Peyer's patch (tissue), 4 donors: ENCODE data around the gene PLCH2. TPM values are rescaled to one million over a fixed set of nuclear protein-coding genes. Genes with fewer than 3 reads are reported as not detected.
"Not testable (repeated sequence)": the region's sequence is repeated elsewhere in the genome, so short reads cannot be mapped to it uniquely, and the experiment has no call there.

Experiments
- DNase-seq, 3 donors: peaks; one replicate each; pipeline ENCODE4 v3.0.0-alpha.2; 2017 to 2019
- H3K27ac ChIP-seq, 4 donors: fragments of 200-600 bp; sonication (generic); one replicate each; pipeline ENCODE4 v1.5.1; 2016 to 2019
- H3K27me3 ChIP-seq, 2 donors: fragments of 200-600 bp; sonication (generic); one replicate each; pipeline ENCODE4 v1.5.1; 2019
- H3K36me3 ChIP-seq, 3 donors: fragments of 200-600 bp; sonication (generic); one replicate each; pipeline ENCODE4 v1.5.1; 2016 to 2019
- H3K4me1 ChIP-seq, 4 donors: fragments of 200-600 bp; sonication (generic); one replicate each; pipeline ENCODE4 v1.5.1; 2016 to 2019
- H3K4me3 ChIP-seq, 4 donors: fragments of 200-600 bp; sonication (generic); 1 replicate in 3 of 4; 2 replicates in 1 of 4; pipeline ENCODE4 v1.5.1; 2016 to 2019; ENCODE audit warnings: mild to moderate bottlenecking in 1 of 4
- H3K9me3 ChIP-seq, 4 donors: fragments of 200-600 bp; sonication (generic); one replicate each; pipeline ENCODE4 v1.5.1; 2016 to 2019; ENCODE audit warnings: mild to moderate bottlenecking in 1 of 4
- POLR2A ChIP-seq, 2 donors: fragments of 450-650 bp; IDR thresholded peaks; one replicate each; pipeline ENCODE4 v1.5.1; 2017; ENCODE audit warnings: antibody characterized with exemption in 2 of 2, mild to moderate bottlenecking in 2 of 2, moderate library complexity in 2 of 2
- total RNA-seq, 4 donors: library from RNA; depleted of rRNA; stranded (reverse); fragments of >200 nt; gene quantifications; one replicate each; pipeline ENCODE4 v1.1.0, GENCODE V29; 2016
- TF ChIP-seq, protein P1 (sequence below), 6 experiments: fragments of 450-650 bp in 4 of 6; fragments of 200-600 bp in 2 of 6; sonication (generic) in 1 of 6; IDR thresholded peaks; one replicate each; pipeline ENCODE4 v1.5.1; 2017 to 2019; ENCODE audit warnings: antibody characterized with exemption in 6 of 6, mild to moderate bottlenecking in 3 of 6, moderate library complexity in 1 of 6

Gene PLCH2
- total RNA-seq, 4 donors from 2014 or later = 2.5 to 18.3 (median 7.8) TPM

DNA sequence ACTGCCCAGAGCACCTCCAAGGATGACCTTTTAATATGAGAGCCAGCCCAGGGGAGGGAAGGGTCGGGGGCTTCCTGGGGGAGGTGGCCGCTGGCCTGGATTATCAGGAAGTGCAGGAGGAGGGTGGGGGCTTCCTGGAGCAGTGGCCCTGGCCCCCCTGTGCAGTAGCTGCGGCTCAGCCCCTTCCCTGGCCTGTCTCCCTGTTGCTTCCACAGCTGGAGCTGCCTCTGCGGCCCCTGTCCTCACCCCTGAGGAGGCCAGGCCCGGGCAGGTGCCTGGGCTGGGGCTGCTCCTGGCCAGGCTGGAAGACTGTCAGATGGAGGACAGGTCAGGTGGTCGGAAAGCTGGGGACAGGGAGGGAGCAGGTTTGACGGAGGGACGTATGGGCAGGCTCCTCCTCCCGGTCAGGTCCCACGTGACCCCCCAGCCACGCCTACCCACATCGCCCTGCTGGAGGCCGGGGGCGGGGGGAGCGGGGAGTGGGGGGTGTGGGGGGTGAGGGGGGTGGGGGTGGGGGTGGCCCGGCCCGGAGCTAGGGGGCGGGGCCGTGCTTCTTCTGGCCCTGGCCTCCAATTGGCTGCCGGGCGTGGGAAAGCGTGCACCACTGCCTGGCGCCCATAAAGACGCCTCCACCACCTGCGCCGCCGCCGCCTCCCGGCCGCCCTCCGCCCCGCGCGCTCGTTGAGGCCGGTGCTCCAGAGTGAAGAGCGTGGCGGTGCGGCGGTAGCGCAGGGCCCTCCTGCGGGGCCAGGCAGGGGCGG, 69.8 kb downstream of the PLCH2 start:
- H3K4me3 ChIP-seq = peak overlapping the region; percentile 59 to 85 (median 62)
- peaks cover 0 to 76% (median 26%) of the 10 kb centered on the region in 4 donors for H3K4me1 ChIP-seq
- H3K36me3 ChIP-seq = no peaks in the 10 kb centered on the region

GRCh38 chr1:2546515-2547209, 70.6 kb downstream of the PLCH2 start:
- H3K9me3 ChIP-seq = no peaks in the 10 kb centered on the region
- peak overlapping the region; percentile 59 to 85 (median 62) for H3K4me3 ChIP-seq
- peak; percentile 30 to 73 for TF ChIP-seq POLR2A (IDR thresholded peaks at IDR 0.05)
- TF ChIP-seq, protein P1, sequence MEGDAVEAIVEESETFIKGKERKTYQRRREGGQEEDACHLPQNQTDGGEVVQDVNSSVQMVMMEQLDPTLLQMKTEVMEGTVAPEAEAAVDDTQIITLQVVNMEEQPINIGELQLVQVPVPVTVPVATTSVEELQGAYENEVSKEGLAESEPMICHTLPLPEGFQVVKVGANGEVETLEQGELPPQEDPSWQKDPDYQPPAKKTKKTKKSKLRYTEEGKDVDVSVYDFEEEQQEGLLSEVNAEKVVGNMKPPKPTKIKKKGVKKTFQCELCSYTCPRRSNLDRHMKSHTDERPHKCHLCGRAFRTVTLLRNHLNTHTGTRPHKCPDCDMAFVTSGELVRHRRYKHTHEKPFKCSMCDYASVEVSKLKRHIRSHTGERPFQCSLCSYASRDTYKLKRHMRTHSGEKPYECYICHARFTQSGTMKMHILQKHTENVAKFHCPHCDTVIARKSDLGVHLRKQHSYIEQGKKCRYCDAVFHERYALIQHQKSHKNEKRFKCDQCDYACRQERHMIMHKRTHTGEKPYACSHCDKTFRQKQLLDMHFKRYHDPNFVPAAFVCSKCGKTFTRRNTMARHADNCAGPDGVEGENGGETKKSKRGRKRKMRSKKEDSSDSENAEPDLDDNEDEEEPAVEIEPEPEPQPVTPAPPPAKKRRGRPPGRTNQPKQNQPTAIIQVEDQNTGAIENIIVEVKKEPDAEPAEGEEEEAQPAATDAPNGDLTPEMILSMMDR (IDR thresholded peaks at IDR 0.05) = peak in 5 of 6 experiments; percentile 3 to 36 (median 33)
- peak; percentile 93 to 96 (median 93) for DNase-seq
- H3K27ac ChIP-seq = peak overlapping the region; percentile 94 to 99 (median 97)
- H3K4me1 ChIP-seq = peaks cover 0 to 68% (median 24%) of the 10 kb centered on the region in 4 donors
- peaks cover 0 to 5% (median 0%) of the 10 kb centered on the region in 3 donors for H3K36me3 ChIP-seq
- no peaks in the 10 kb centered on the region for H3K27me3 ChIP-seq

More for the DNA sequence above, 69.8 kb downstream of the PLCH2 start:
- H3K9me3 ChIP-seq = no peaks in the 10 kb centered on the region
- peaks cover 0 to under 1% of the 10 kb centered on the region in 2 donors for H3K27me3 ChIP-seq
- DNase-seq = peak; percentile 93 to 96 (median 96)
- TF ChIP-seq POLR2A (IDR thresholded peaks at IDR 0.05) = peak; percentile 59 to 72
- TF ChIP-seq, protein P1 (IDR thresholded peaks at IDR 0.05) = no peak
- H3K27ac ChIP-seq = peak overlapping the region; percentile 94 to 99 (median 97)

DNA sequence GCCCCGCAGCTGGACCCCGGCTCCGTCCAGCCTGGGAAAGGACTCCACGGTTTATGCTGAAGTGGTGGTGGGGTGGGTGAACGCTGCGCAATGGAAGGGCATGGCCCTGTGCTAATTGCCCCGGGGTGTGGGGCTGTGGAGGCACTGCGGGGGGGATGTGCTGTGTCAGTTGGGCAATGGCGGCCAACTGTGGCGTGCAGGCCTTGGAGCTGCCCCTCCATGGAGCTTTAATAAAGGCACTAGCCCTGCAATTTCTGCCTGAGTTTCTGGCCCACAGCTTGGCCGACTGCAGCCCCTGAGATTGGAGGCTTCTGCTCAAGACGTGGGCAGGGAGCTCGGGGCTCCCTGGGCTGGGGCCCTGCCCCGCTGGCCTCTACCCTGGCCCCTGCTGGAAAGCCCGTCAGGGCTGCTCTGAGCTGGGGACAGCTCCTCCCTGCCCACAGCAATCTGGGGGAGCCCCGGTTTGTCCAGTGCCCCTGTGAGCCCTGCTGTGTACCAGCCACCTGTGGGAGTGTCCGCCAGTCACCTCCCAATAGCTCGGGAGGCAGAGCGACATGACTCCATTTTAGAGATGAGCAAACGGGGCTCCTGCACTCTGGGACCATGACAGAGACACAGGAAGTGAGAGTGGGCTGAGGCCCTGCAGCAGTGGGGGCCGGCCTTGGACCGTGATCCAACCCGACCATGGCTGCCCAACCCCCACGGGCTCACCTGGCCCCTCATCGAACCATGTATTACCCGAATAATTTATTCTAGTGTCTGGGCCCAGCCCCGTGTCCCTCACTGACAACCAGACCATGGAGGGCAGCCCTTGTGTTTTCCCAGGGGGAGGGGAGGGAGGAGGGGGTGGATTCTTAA, 71.3 kb downstream of the PLCH2 start:
- H3K27me3 ChIP-seq = no peaks in the 10 kb centered on the region
- H3K9me3 ChIP-seq = no peaks in the 10 kb centered on the region
- TF ChIP-seq, protein P1 (IDR thresholded peaks at IDR 0.05) = no peak
- TF ChIP-seq POLR2A (IDR thresholded peaks at IDR 0.05) = no peak
- peak overlapping the region; percentile 59 to 85 (median 62) for H3K4me3 ChIP-seq
- peak overlapping the region; percentile 94 to 99 (median 97) for H3K27ac ChIP-seq
- DNase-seq = peak; percentile 67 to 80 (median 70)
- peaks cover 0 to 61% (median 24%) of the 10 kb centered on the region in 4 donors for H3K4me1 ChIP-seq
- peaks cover 0 to 5% (median 0%) of the 10 kb centered on the region in 3 donors for H3K36me3 ChIP-seq

- TF ChIP-seq, protein P1 (IDR thresholded peaks at IDR 0.05) = peak; percentile 94 to 98 (median 96)
- TF ChIP-seq POLR2A (IDR thresholded peaks at IDR 0.05) = peak in 1 of 2 donors; percentile 48
Measured at GRCh38 chr1:2548068-2548589, 72.0 kb downstream of the PLCH2 start.

GRCh38 chr1:2549367-2550029, 73.4 kb downstream of the PLCH2 start:
- Histone ChIP-seq H3K27ac (peak overlapping the region; percentile 94 to 99 (median 97)), H3K4me1 (peaks cover 0 to 50% (median 24%) of the 10 kb centered on the region in 4 donors), H3K4me3 (peak overlapping the region in 3 of 4 donors; percentile 22 to 65 (median 59))
- H3K27me3 ChIP-seq, H3K36me3 ChIP-seq, DNase-seq, H3K9me3 ChIP-seq: not testable (repeated sequence)

More at GRCh38 chr1:2548068-2548589, 72.0 kb downstream of the PLCH2 start:
- Histone ChIP-seq H3K9me3 (no peaks in the 10 kb centered on the region), H3K4me1 (peaks cover 0 to 57% (median 24%) of the 10 kb centered on the region in 4 donors), H3K4me3 (peak overlapping the region; percentile 59 to 85 (median 62)), H3K36me3 (peaks cover 0 to 5% (median 0%) of the 10 kb centered on the region in 3 donors), H3K27ac (peak overlapping the region; percentile 94 to 99 (median 97)), H3K27me3 (no peaks in the 10 kb centered on the region)
- peak; percentile 88 to 96 (median 93) for DNase-seq

- DNase-seq, H3K27me3 ChIP-seq, H3K9me3 ChIP-seq, H3K4me3 ChIP-seq, H3K36me3 ChIP-seq: not testable (repeated sequence)
- peaks cover 0 to 50% (median 30%) of the 10 kb centered on the region in 4 donors for H3K4me1 ChIP-seq
- peak overlapping the region in 2 of 4 donors; percentile 43 to 99 for H3K27ac ChIP-seq
Measured at GRCh38 chr1:2550309-2550861, 74.3 kb downstream of the PLCH2 start.

GRCh38 chr1:2551544-2551943, 75.5 kb downstream of the PLCH2 start:
- H3K27ac ChIP-seq, DNase-seq, H3K36me3 ChIP-seq, H3K9me3 ChIP-seq, H3K4me3 ChIP-seq, H3K27me3 ChIP-seq: not testable (repeated sequence)
- H3K4me1 ChIP-seq = peaks cover 0 to 43% (median 31%) of the 10 kb centered on the region in 4 donors
